SK-N-MC (cell line): Measurements from ENCODE around the gene TEX44.
"Not testable (repeated sequence)": the region's sequence is repeated elsewhere in the genome, so short reads cannot be mapped to it uniquely, and the experiment has no call there.

Experiments used
- DNase-seq: peaks from one replicate; pipeline ENCODE4 v3.0.0-alpha.2; 2011; ENCODE audit warnings: low read depth, low spot score
- H3K27ac ChIP-seq: fragments of 200-600 bp; sonication (generic); 2 replicates; pipeline ENCODE4 v1.5.1; 2016; ENCODE audit warnings: mixed run types
- H3K36me3 ChIP-seq: fragments of 200-600 bp; sonication (generic); 2 replicates; pipeline ENCODE4 v1.6.1; 2017; ENCODE audit warnings: antibody characterized with exemption, low read length, mixed read lengths; ENCODE audit not compliant: insufficient read depth
- H3K4me3 ChIP-seq: fragments of 200-600 bp; sonication (generic); 2 replicates; pipeline ENCODE4 v1.5.1; 2016
- H3K9ac ChIP-seq: fragments of 200-600 bp; sonication (generic); 2 replicates; pipeline ENCODE4 v1.8.0; 2017; ENCODE audit warnings: mixed run types, mixed read lengths; ENCODE audit not compliant: insufficient read length
- H3K9me3 ChIP-seq: fragments of 200-600 bp; sonication (generic); 2 replicates; pipeline ENCODE4 v1.6.1; 2017; ENCODE audit warnings: low read depth, mild to moderate bottlenecking, antibody characterized with exemption, low read length, moderate library complexity, mixed read lengths
- EZH2 ChIP-seq: fragments of 200-600 bp; sonication (generic); IDR thresholded peaks from one replicate; pipeline ENCODE4 v1.6.1; 2017; ENCODE audit warnings: antibody characterized with exemption
- FOXP2 ChIP-seq: optimal IDR thresholded peaks from 2 replicates; pipeline ENCODE3; 2011; ENCODE audit warnings: mild to moderate bottlenecking, moderate library complexity; ENCODE audit not compliant: insufficient read depth; ENCODE audit errors: extremely low read length, control extremely low read depth
- POLR2AphosphoS5 ChIP-seq: IDR thresholded peaks from 2 replicates; pipeline ENCODE4 v1.6.1; 2012; ENCODE audit warnings: mild to moderate bottlenecking, low read depth, low read length, borderline replicate concordance

Gene TEX44

GRCh38 chr2:231579560-231579959, 13.1 kb upstream of the TEX44 start:
- no peaks in the 10 kb centered on the region for H3K9me3 ChIP-seq
- no peaks in the 10 kb centered on the region for H3K36me3 ChIP-seq
- H3K9ac ChIP-seq: no peak overlapping the region
- TF ChIP-seq FOXP2: no peak
- TF ChIP-seq POLR2AphosphoS5: no peak
- TF ChIP-seq EZH2: no peak
- no peak overlapping the region for H3K4me3 ChIP-seq
- DNase-seq: no peak
- H3K27ac ChIP-seq: no peak overlapping the region

- TF ChIP-seq POLR2AphosphoS5: no peak
- TF ChIP-seq EZH2: no peak
- TF ChIP-seq FOXP2: no peak
- H3K9me3 ChIP-seq: no peaks in the 10 kb centered on the region
- DNase-seq: no peak
- no peak overlapping the region for H3K4me3 ChIP-seq
- no peak overlapping the region for H3K9ac ChIP-seq
- H3K36me3 ChIP-seq: no peaks in the 10 kb centered on the region
- H3K27ac ChIP-seq: no peak overlapping the region
These were observed 11.3 kb upstream of the TEX44 start for GRCh38 chr2:231581328-231581727.

- TF ChIP-seq FOXP2: no peak
- TF ChIP-seq POLR2AphosphoS5: no peak
- no peak for TF ChIP-seq EZH2
- Histone ChIP-seq H3K9ac (no peak overlapping the region), H3K27ac (no peak overlapping the region), H3K4me3 (no peak overlapping the region), H3K9me3 (no peaks in the 10 kb centered on the region), H3K36me3 (no peaks in the 10 kb centered on the region)
- DNase-seq: no peak
These were observed 8.7 kb upstream of the TEX44 start for GRCh38 chr2:231583982-231584381.

GRCh38 chr2:231587744-231588143, 4.9 kb upstream of the TEX44 start:
- not testable (repeated sequence) for H3K9me3 ChIP-seq, DNase-seq, H3K27ac ChIP-seq, H3K9ac ChIP-seq, H3K4me3 ChIP-seq, H3K36me3 ChIP-seq

- H3K27ac ChIP-seq: no peak overlapping the region
- H3K9me3 ChIP-seq: no peaks in the 10 kb centered on the region
- TF ChIP-seq EZH2 (no peak), POLR2AphosphoS5 (no peak), FOXP2 (no peak)
These were observed 3.0 kb upstream of the TEX44 start for GRCh38 chr2:231589656-231590055.

GRCh38 chr2:231590614-231591013, 2.0 kb upstream of the TEX44 start:
- Histone ChIP-seq H3K36me3 (no peaks in the 10 kb centered on the region), H3K9ac (no peak overlapping the region), H3K9me3 (no peaks in the 10 kb centered on the region), H3K4me3 (no peak overlapping the region), H3K27ac (no peak overlapping the region)
- DNase-seq: no peak
- no peak for TF ChIP-seq POLR2AphosphoS5
- no peak for TF ChIP-seq FOXP2
- no peak for TF ChIP-seq EZH2

More at GRCh38 chr2:231589656-231590055, 3.0 kb upstream of the TEX44 start:
- Histone ChIP-seq H3K9ac (no peak overlapping the region), H3K4me3 (no peak overlapping the region), H3K36me3 (no peaks in the 10 kb centered on the region)
- DNase-seq: no peak

GRCh38 chr2:231593666-231594065, 1.0 kb downstream of the TEX44 start:
- no peak overlapping the region for H3K27ac ChIP-seq
- H3K36me3 ChIP-seq: no peaks in the 10 kb centered on the region
- no peak overlapping the region for H3K4me3 ChIP-seq
- TF ChIP-seq POLR2AphosphoS5 (no peak), FOXP2 (no peak), EZH2 (no peak)
- no peak for DNase-seq
- H3K9me3 ChIP-seq: no peaks in the 10 kb centered on the region
- H3K9ac ChIP-seq: no peak overlapping the region

- Histone ChIP-seq H3K4me3 (no peak overlapping the region), H3K27ac (no peak overlapping the region), H3K36me3 (no peaks in the 10 kb centered on the region), H3K9me3 (no peaks in the 10 kb centered on the region), H3K9ac (no peak overlapping the region)
- no peak for TF ChIP-seq POLR2AphosphoS5
- no peak for TF ChIP-seq FOXP2
- no peak for TF ChIP-seq EZH2
- DNase-seq: no peak
These were observed 4.4 kb downstream of the TEX44 start for GRCh38 chr2:231597014-231597611.

- no peak for DNase-seq
- H3K36me3 ChIP-seq: no peaks in the 10 kb centered on the region
- no peak overlapping the region for H3K9ac ChIP-seq
- H3K4me3 ChIP-seq: no peak overlapping the region
- no peak overlapping the region for H3K27ac ChIP-seq
- no peak for TF ChIP-seq POLR2AphosphoS5
- no peak for TF ChIP-seq FOXP2
- TF ChIP-seq EZH2: no peak
- H3K9me3 ChIP-seq: no peaks in the 10 kb centered on the region
These were observed 5.0 kb downstream of the TEX44 start for GRCh38 chr2:231597627-231598026.
